Naive thymus-derived CD8-positive, alpha-beta T cell (primary cell): Measurements from ENCODE around the gene APEH. TPM values are rescaled to one million over a fixed set of nuclear protein-coding genes. Genes with fewer than 3 reads are reported as not detected.

Experiments used
- ATAC-seq, 2 donors: fragments of 150-1000 bp; cut with Tn5 transposase in 1 of 2; sonication (Bioruptor Pico), chemical (Tn5 transposase) in 1 of 2; 1 replicate in 1 of 2; 2 replicates in 1 of 2; pipeline ENCODE4 v1.10.0; 2021; ENCODE audit warnings: mild to moderate bottlenecking in 2 of 2, moderate library complexity in 2 of 2
- POLR2A ChIA-PET: fragments of 350-600 bp; sonication (Branson Sonifier 250); formaldehyde crosslinking; loops from one replicate; lab custom pipeline; 2021; ENCODE audit warnings: antibody characterized with exemption; lab: Charles Lee
- DNase-seq, 10 donors: peaks; one replicate each; pipeline versions ENCODE4 v3.0.0 to v3.0.0-alpha.2; 2020 to 2022
- H3K27ac Mint-ChIP-seq, 10 donors: one replicate each; pipeline ENCODE4 v1.8.0; 2020 to 2022; ENCODE audit warnings: mild to moderate bottlenecking in 10 of 10, mixed read lengths in 10 of 10, moderate library complexity in 4 of 10, inconsistent platforms in 1 of 10
- H3K27me3 Mint-ChIP-seq, 5 donors: one replicate each; pipeline ENCODE4 v1.8.0; 2021 to 2022; ENCODE audit warnings: mixed read lengths in 5 of 5
- H3K36me3 Mint-ChIP-seq, 3 donors: one replicate each; pipeline ENCODE4 v1.8.0; 2020 to 2022; ENCODE audit warnings: mixed read lengths in 3 of 3, mild to moderate bottlenecking in 2 of 3, inconsistent platforms in 1 of 3
- H3K4me1 Mint-ChIP-seq, 4 donors: one replicate each; pipeline ENCODE4 v1.8.0; 2021 to 2022; ENCODE audit warnings: mixed read lengths in 4 of 4
- H3K4me3 Mint-ChIP-seq, 10 donors: one replicate each; pipeline ENCODE4 v1.8.0; 2020 to 2022; ENCODE audit warnings: mild to moderate bottlenecking in 10 of 10, mixed read lengths in 10 of 10, moderate library complexity in 6 of 10, inconsistent platforms in 1 of 10
- H3K9me3 Mint-ChIP-seq, 9 donors: one replicate each; pipeline ENCODE4 v1.8.0; 2020 to 2022; ENCODE audit warnings: mixed read lengths in 9 of 9, mild to moderate bottlenecking in 3 of 9, inconsistent platforms in 1 of 9, moderate library complexity in 1 of 9
- polyA plus RNA-seq, 3 donors: library from polyadenylated mRNA; unstranded; fragments of 300-500 nt; fragmentation: Illumina TruSeq; gene quantifications; one replicate each; pipeline ENCODE4 v1.2.3, GENCODE V29; 2021
- total RNA-seq, 8 experiments: library from RNA in 2 of 8; stranded (reverse) in 2 of 8; gene quantifications; one replicate each; pipeline ENCODE4 v1.2.3 and lab custom pipeline; 2021 to 2026

APEH gene
- total and polyA plus RNA-seq, 5 experiments from 2014 or later, result 105 to 139 (median 131) TPM

GRCh38 chr3:49729966-49730609, 55.9 kb downstream of the APEH start:
- no peaks in the 10 kb centered on the region for H3K27me3 Mint-ChIP-seq
- ATAC-seq (no peak), DNase-seq (no peak)
- peaks cover 0 to 48% (median 8%) of the 10 kb centered on the region in 3 donors for H3K36me3 Mint-ChIP-seq
- no peak overlapping the region for H3K4me3 Mint-ChIP-seq
- H3K27ac Mint-ChIP-seq, result no peak overlapping the region
- H3K4me1 Mint-ChIP-seq, result peaks cover 0 to 2% (median 0%) of the 10 kb centered on the region in 4 donors
- POLR2A ChIA-PET, result interaction anchor here (0.7 kb wide), 1 partner anchor 9 kb away, joined by 4 read pairs; no protein-coding TSS in a partner anchor
- H3K9me3 Mint-ChIP-seq, result no peaks in the 10 kb centered on the region

GRCh38 chr3:49732597-49732996, 58.4 kb downstream of the APEH start:
- ATAC-seq (no peak), DNase-seq (no peak)
- Mint-ChIP-seq H3K36me3 (peaks cover 0 to 66% (median 10%) of the 10 kb centered on the region in 3 donors), H3K27ac (peak overlapping the region in 1 of 10 donors; percentile 72), H3K4me1 (peaks cover 0 to 2% (median 0%) of the 10 kb centered on the region in 4 donors), H3K9me3 (no peaks in the 10 kb centered on the region), H3K27me3 (no peaks in the 10 kb centered on the region), H3K4me3 (no peak overlapping the region)
- POLR2A ChIA-PET, result interaction anchor here (1.3 kb wide), 1 partner anchor 9 kb away, joined by 3 read pairs; the partner anchor contains the start of gene GMPPB

- POLR2A ChIA-PET, result interaction anchor here (0.6 kb wide), 1 partner anchor 1215 kb away, joined by 5 read pairs; no protein-coding TSS in a partner anchor
Observed at GRCh38 chr3:49733551-49733950, 59.4 kb downstream of the APEH start.

More at GRCh38 chr3:49733551-49733950, 59.4 kb downstream of the APEH start:
- ATAC-seq, result no peak
- DNase-seq, result no peak
- H3K36me3 Mint-ChIP-seq, result peaks cover 0 to 69% (median 10%) of the 10 kb centered on the region in 3 donors
- H3K27ac Mint-ChIP-seq, result no peak overlapping the region
- H3K27me3 Mint-ChIP-seq, result no peaks in the 10 kb centered on the region
- H3K4me1 Mint-ChIP-seq, result peaks cover 0 to 2% (median 1%) of the 10 kb centered on the region in 4 donors
- no peaks in the 10 kb centered on the region for H3K9me3 Mint-ChIP-seq
- H3K4me3 Mint-ChIP-seq, result no peak overlapping the region

Other genes with a start within 250 kb of the APEH start
- gene NICN1, start 245.0 kb upstream of the APEH start, total RNA-seq, result 10 to 100 TPM; 21.6 to 23.0 TPM
- 1 to 10 TPM; 7.4 to 9.7 (median 8.2) TPM for gene NICN1, start 245.0 kb upstream of the APEH start, polyA plus RNA-seq
- gene DAG1, start 204.1 kb upstream of the APEH start, total RNA-seq, result 10 to 100 TPM; 16.8 to 20.3 TPM
- gene DAG1, start 204.1 kb upstream of the APEH start, polyA plus RNA-seq, result 1 to 10 TPM; 4.6 to 6.4 (median 4.7) TPM
- under 1 TPM; 0.22 to 0.23 TPM for gene BSN, start 119.9 kb upstream of the APEH start, total RNA-seq
- under 1 TPM in 1 of 3 donors, not detected in 2; 0.19 TPM for gene BSN, start 119.9 kb upstream of the APEH start, polyA plus RNA-seq
- gene MST1, start 15.1 kb downstream of the APEH start, total RNA-seq, result 10 to 100 TPM; 13.3 to 13.7 TPM
- 1 to 10 TPM in 1 of 3 donors, under 1 TPM in 2; 0.29 to 1.1 (median 0.74) TPM for gene MST1, start 15.1 kb downstream of the APEH start, polyA plus RNA-seq
- 10 to 100 TPM; 66.4 to 70.0 TPM for gene RNF123, start 15.2 kb downstream of the APEH start, total RNA-seq
- 10 to 100 TPM in 2 of 3 donors, 1 to 10 TPM in 1; 8.8 to 20.4 (median 10.5) TPM for gene RNF123, start 15.2 kb downstream of the APEH start, polyA plus RNA-seq
- gene AMIGO3, start 45.3 kb downstream of the APEH start, total RNA-seq, result 1 to 10 TPM; 1.0 to 1.1 TPM
- 1 to 10 TPM; 1.2 to 1.5 (median 1.2) TPM for gene AMIGO3, start 45.3 kb downstream of the APEH start, polyA plus RNA-seq
- 10 to 100 TPM; 21.6 to 22.2 TPM for gene GMPPB, start 49.6 kb downstream of the APEH start, total RNA-seq
- 10 to 100 TPM in 2 of 3 donors, 1 to 10 TPM in 1; 7.5 to 14.8 (median 12.3) TPM for gene GMPPB, start 49.6 kb downstream of the APEH start, polyA plus RNA-seq
- gene IP6K1, start 112.2 kb downstream of the APEH start, total RNA-seq, result 10 to 100 TPM; 49.9 to 53.4 TPM
- gene IP6K1, start 112.2 kb downstream of the APEH start, polyA plus RNA-seq, result 10 to 100 TPM; 11.7 to 26.0 (median 17.4) TPM
- gene CDHR4, start 125.5 kb downstream of the APEH start, total RNA-seq, result not detected
- not detected for gene CDHR4, start 125.5 kb downstream of the APEH start, polyA plus RNA-seq
- 1 to 10 TPM; 1.8 to 4.4 TPM for gene INKA1, start 128.9 kb downstream of the APEH start, total RNA-seq
- 1 to 10 TPM in 1 of 3 donors, under 1 TPM in 2; 0.33 to 3.5 (median 0.44) TPM for gene INKA1, start 128.9 kb downstream of the APEH start, polyA plus RNA-seq
- gene UBA7, start 139.6 kb downstream of the APEH start, total RNA-seq, result 100 to 1,000 TPM; 326 to 331 TPM
- 10 to 100 TPM; 30.9 to 43.8 (median 33.5) TPM for gene UBA7, start 139.6 kb downstream of the APEH start, polyA plus RNA-seq
- gene TRAIP, start 182.2 kb downstream of the APEH start, total RNA-seq, result 1 to 10 TPM; 4.3 to 5.8 TPM
- 1 to 10 TPM; 1.3 to 2.0 (median 1.7) TPM for gene TRAIP, start 182.2 kb downstream of the APEH start, polyA plus RNA-seq
- not detected for gene CAMKV, start 195.6 kb downstream of the APEH start, total RNA-seq
- not detected for gene CAMKV, start 195.6 kb downstream of the APEH start, polyA plus RNA-seq
- 1 to 10 TPM in 1 of 2 experiments, under 1 TPM in 1; 0.75 to 1.0 TPM for gene MST1R, start 229.5 kb downstream of the APEH start, total RNA-seq
- gene MST1R, start 229.5 kb downstream of the APEH start, polyA plus RNA-seq, result under 1 TPM in 2 of 3 donors, not detected in 1; 0.19 to 0.58 TPM